GM12878 (cell line): ENCODE measurements around the gene MYRF. TPM values are rescaled to one million over a fixed set of nuclear protein-coding genes. Genes with fewer than 3 reads are reported as not detected.

Experiments
- ATAC-seq: fragments of 200-7000 bp; cut with Tn5 transposase; 3 replicates; pipeline ENCODE4 v1.9.1; 2020; ENCODE audit warnings: mild to moderate bottlenecking, moderate library complexity
- BruUV-seq: library from RNA; stranded (reverse); fragments of 400-500 nt; replicated peaks from 2 replicates; lab custom pipeline; 2021; lab: Mats Ljungman, UMichigan
- CTCF ChIA-PET: fragments of 300-600 bp; sonication (Branson Sonifier 250); formaldehyde crosslinking; extraction: SDS; loops from one replicate; lab custom pipeline; 2021; ENCODE audit warnings: inconsistent platforms; lab: Yijun Ruan, JAX
- POLR2A ChIA-PET: fragments of 350-600 bp; formaldehyde crosslinking; extraction: SDS; loops from one replicate; lab custom pipeline; 2021; ENCODE audit warnings: inconsistent platforms; lab: Charles Lee
- RAD21 ChIA-PET: fragments of 300-600 bp; sonication (Branson Sonifier 250); formaldehyde crosslinking; loops from one replicate; lab custom pipeline; 2023; ENCODE audit warnings: antibody characterized with exemption; ENCODE audit not compliant: unreplicated experiment; lab: Charles Lee
- SMC1A ChIA-PET: fragments of 300-600 bp; sonication (Branson Sonifier 250); formaldehyde crosslinking; loops from one replicate; lab custom pipeline; 2023; ENCODE audit not compliant: unreplicated experiment, uncharacterized antibody; lab: Charles Lee
- DNase-seq: peaks from one replicate; pipeline ENCODE4 v3.0.0-alpha.2; 2011; ENCODE audit warnings: low read depth, low spot score
- FAIRE-seq: peaks from 3 replicates; lab custom pipeline; 2011; peaks lifted over from hg19 to GRCh38; lab: Jason Lieb, UNC
- H2AFZ ChIP-seq: 2 replicates; pipeline ENCODE4 v1.6.0; 2011; ENCODE audit warnings: low read depth, low read length, control low read depth; ENCODE audit not compliant: control insufficient read depth
- H3K27ac ChIP-seq: 2 replicates; pipeline ENCODE4 v1.5.1; 2011; ENCODE audit warnings: control low read depth; ENCODE audit not compliant: control insufficient read depth, insufficient read depth
- H3K27me3 ChIP-seq, 2 experiments: replicated peaks in 1 of 2; 2 replicates each; pipeline versions ENCODE4 v1.6.0 to v1.6.1; 2011; ENCODE audit warnings: low read length in 1 of 2; ENCODE audit not compliant: control insufficient read depth in 2 of 2, insufficient read depth in 2 of 2
- H3K36me3 ChIP-seq, 2 experiments: 2 replicates each; pipeline ENCODE4 v1.5.1; 2011; ENCODE audit warnings: low read length in 1 of 2; ENCODE audit not compliant: control insufficient read depth in 2 of 2, insufficient read depth in 2 of 2
- H3K4me1 ChIP-seq: 2 replicates; pipeline ENCODE4 v1.6.1; 2011; ENCODE audit warnings: mild to moderate bottlenecking, low read length, moderate library complexity, mixed read lengths; ENCODE audit not compliant: control insufficient read depth, insufficient read depth
- H3K4me2 ChIP-seq: 2 replicates; pipeline ENCODE4 v1.6.0; 2011; ENCODE audit warnings: control low read depth; ENCODE audit not compliant: control insufficient read depth, insufficient read depth
- H3K4me3 ChIP-seq: fragments of 200-600 bp; sonication (generic); 2 replicates; pipeline ENCODE4 v1.5.1; 2016
- H3K79me2 ChIP-seq: 2 replicates; pipeline ENCODE4 v1.6.0; 2011; ENCODE audit warnings: low read length; ENCODE audit not compliant: control insufficient read depth, insufficient read depth
- H3K9ac ChIP-seq: 2 replicates; pipeline ENCODE4 v1.8.0; 2011; ENCODE audit warnings: low read length, control low read depth, mixed read lengths; ENCODE audit not compliant: control insufficient read depth, insufficient read depth
- H3K9me3 ChIP-seq: replicated peaks from 3 replicates; pipeline ENCODE4 v1.5.1; 2011; ENCODE audit warnings: mild to moderate bottlenecking, low read length; ENCODE audit not compliant: control insufficient read depth, insufficient read depth
- H4K20me1 ChIP-seq: 2 replicates; pipeline ENCODE4 v1.6.0; 2011; ENCODE audit not compliant: control insufficient read depth, insufficient read depth
- CBX5 ChIP-seq: sonication (generic); IDR thresholded peaks from 2 replicates; pipeline ENCODE4 v1.6.1; 2016; ENCODE audit warnings: low read depth, moderate library complexity, mild to moderate bottlenecking, inconsistent platforms
- E4F1 ChIP-seq: fragments of 450-650 bp; IDR thresholded peaks from 2 replicates; pipeline ENCODE4 v1.6.1; 2018; ENCODE audit warnings: borderline replicate concordance, mild to moderate bottlenecking; ENCODE audit not compliant: partially characterized antibody
- EP300 ChIP-seq, 2 experiments: fragments of 150-350 bp in 1 of 2; IDR thresholded peaks; 2 replicates each; pipeline ENCODE4 v1.6.1; 2011 to 2012; ENCODE audit warnings: low read depth in 2 of 2, low read length in 2 of 2, borderline replicate concordance in 1 of 2, improper control_type of control experiment in 1 of 2, inconsistent platforms in 1 of 2; ENCODE audit not compliant: control insufficient read depth in 1 of 2
- NFYB ChIP-seq: IDR thresholded peaks from 2 replicates; pipeline ENCODE4 v1.6.1; 2011; ENCODE audit warnings: low read depth, mild to moderate bottlenecking, low read length, improper control_type of control experiment, moderate library complexity; ENCODE audit not compliant: insufficient read depth
- TCF7 ChIP-seq: IDR thresholded peaks from 2 replicates; pipeline ENCODE4 v1.6.1; 2014; ENCODE audit warnings: antibody characterized with exemption, borderline replicate concordance
- WRNIP1 ChIP-seq: IDR thresholded peaks from 2 replicates; pipeline ENCODE4 v1.6.1; 2011; ENCODE audit warnings: low read depth, low read length, improper control_type of control experiment, borderline replicate concordance
- ZNF217 ChIP-seq: fragments of 450-650 bp; IDR thresholded peaks from 2 replicates; pipeline ENCODE4 v1.6.1; 2017; ENCODE audit warnings: antibody characterized with exemption, mild to moderate bottlenecking
- ZSCAN29 ChIP-seq: fragments of 450-650 bp; IDR thresholded peaks from 2 replicates; pipeline ENCODE4 v1.6.1; 2017; ENCODE audit warnings: mild to moderate bottlenecking, moderate library complexity
- WGBS: methylation state at CpG from one replicate; pipeline ENCODE4 v1.1.6; 2016; ENCODE audit warnings: low lambda C conversion rate; ENCODE audit not compliant: insufficient replicate concordance, insufficient coverage; ENCODE audit errors: missing lambda C conversion rate; 5-methylcytosine and 5-hydroxymethylcytosine counted together
- in situ Hi-C: fragments of 300-500 bp; cut with MboI; formaldehyde crosslinking; loops from 9 replicates; pipeline ENCODE4 v1.14.3; 2018; ENCODE audit warnings: mixed read lengths
- intact Hi-C: fragments of 100-400 bp; cut with micrococcal nuclease; formaldehyde crosslinking; loops from one replicate; pipeline ENCODE4 v1.14.2; 2022; ENCODE audit not compliant: unreplicated experiment
- polyA plus RNA-seq, 11 experiments: library from polyadenylated mRNA; depleted of rRNA in 4 of 11; unstranded in 6 of 11; stranded (reverse) in 5 of 11; fragments of >200 nt; fragmentation: Nextera tagmentation in 4 of 11; fragmentation: Illumina TruSeq in 1 of 11; extraction: Ambion mirVana in 4 of 11; extraction: Trizol in 1 of 11; gene quantifications; 1 replicate in 1 of 11; 2 replicates in 10 of 11; pipeline versions ENCODE4 v1.2.1 to v1.2.3, GENCODE V29; 2011 to 2016; ENCODE audit warnings: inconsistent platforms in 2 of 11, missing spikeins in 2 of 11, low read depth in 1 of 11
- total RNA-seq, 4 experiments: library from RNA; depleted of rRNA in 3 of 4; stranded (reverse); fragments of >200 nt in 3 of 4; fragmentation: Illumina TruSeq in 1 of 4; extraction: Trizol in 1 of 4; gene quantifications; 2 replicates each; pipeline versions ENCODE4 v1.2.1 to v1.2.3, GENCODE V29; 2013 to 2021
- TF ChIP-seq, protein P1 (sequence below): fragments of 150-350 bp; IDR thresholded peaks from 2 replicates; pipeline ENCODE4 v1.6.1; 2014; ENCODE audit warnings: mild to moderate bottlenecking, low read depth, low read length
- TF ChIP-seq, protein P2 (sequence below): fragments of 450-650 bp; IDR thresholded peaks from 2 replicates; pipeline ENCODE4 v1.6.1; 2017; ENCODE audit warnings: mild to moderate bottlenecking, low read depth, inconsistent platforms; ENCODE audit not compliant: poor library complexity, severe bottlenecking

MYRF gene
- total and polyA plus RNA-seq, 10 of the 15 experiments (the other 5 are each of a cell fraction or from before 2014, with no cell fraction given): 0.27 to 15.6 (median 0.89) TPM

DNA sequence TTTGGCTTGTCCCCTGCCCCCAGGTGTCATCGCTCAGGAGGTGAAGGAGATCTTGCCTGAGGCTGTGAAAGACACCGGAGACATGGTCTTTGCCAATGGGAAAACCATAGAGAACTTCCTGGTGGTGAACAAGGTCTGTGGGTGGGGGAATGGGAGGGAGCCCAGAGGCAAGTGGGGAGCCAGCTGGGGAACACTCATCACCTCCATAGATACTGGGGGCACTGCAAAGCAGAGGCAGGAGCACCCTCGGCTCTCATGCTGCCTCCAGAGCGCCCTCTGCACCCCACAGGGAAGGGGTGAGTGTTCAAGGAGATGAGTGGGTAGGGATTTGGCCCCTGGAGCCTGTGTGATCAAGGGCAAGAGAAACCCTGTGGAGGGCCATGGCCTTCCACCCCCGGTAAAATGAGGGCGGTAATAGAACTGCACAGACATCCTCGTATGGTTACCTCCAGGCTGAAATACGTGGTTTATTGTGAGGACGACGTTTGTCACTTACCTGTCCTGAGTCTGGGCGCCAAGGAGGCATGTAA is 26.0 kb downstream of the MYRF start:
- no peak overlapping the region for H3K4me3 ChIP-seq
- 63% methylated on average over 11 of the region's 11 CpGs for WGBS
- POLR2A ChIA-PET: no interaction called here
- RAD21 ChIA-PET: interaction anchor here (1.7 kb wide), 1 partner anchor 31 kb away, joined by 4 read pairs; no protein-coding TSS in a partner anchor
- H2AFZ ChIP-seq: no peak overlapping the region
- H3K4me2 ChIP-seq: no peak overlapping the region
- CTCF ChIA-PET: interaction anchor here (0.6 to 7.5 kb wide), 4 partner anchors 9 to 30 kb away, joined by 3 to 88 read pairs (median 4); no protein-coding TSS in a partner anchor
- BruUV-seq: no TSS peak
- SMC1A ChIA-PET: no interaction called here
- no peaks in the 10 kb centered on the region for H4K20me1 ChIP-seq
- H3K36me3 ChIP-seq: no peaks in the 10 kb centered on the region; a peak in 1 of 4 replicates
- FAIRE-seq (no peak), ATAC-seq (no peak), DNase-seq (no peak)
- H3K27ac ChIP-seq: no peak overlapping the region
- no peak for TF ChIP-seq ZNF217
- TF ChIP-seq, protein P1, sequence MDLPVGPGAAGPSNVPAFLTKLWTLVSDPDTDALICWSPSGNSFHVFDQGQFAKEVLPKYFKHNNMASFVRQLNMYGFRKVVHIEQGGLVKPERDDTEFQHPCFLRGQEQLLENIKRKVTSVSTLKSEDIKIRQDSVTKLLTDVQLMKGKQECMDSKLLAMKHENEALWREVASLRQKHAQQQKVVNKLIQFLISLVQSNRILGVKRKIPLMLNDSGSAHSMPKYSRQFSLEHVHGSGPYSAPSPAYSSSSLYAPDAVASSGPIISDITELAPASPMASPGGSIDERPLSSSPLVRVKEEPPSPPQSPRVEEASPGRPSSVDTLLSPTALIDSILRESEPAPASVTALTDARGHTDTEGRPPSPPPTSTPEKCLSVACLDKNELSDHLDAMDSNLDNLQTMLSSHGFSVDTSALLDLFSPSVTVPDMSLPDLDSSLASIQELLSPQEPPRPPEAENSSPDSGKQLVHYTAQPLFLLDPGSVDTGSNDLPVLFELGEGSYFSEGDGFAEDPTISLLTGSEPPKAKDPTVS: no peak
- no peak for TF ChIP-seq TCF7
- no peak for TF ChIP-seq E4F1
- TF ChIP-seq EP300 (IDR thresholded peaks at IDR 0.05; ENCODE audit: borderline replicate concordance in 1 of 2, control insufficient read depth in 1 of 2, low read depth in 2 of 2, low read length in 2 of 2): no peak
- TF ChIP-seq ZSCAN29: no peak
- TF ChIP-seq CBX5: no peak
- TF ChIP-seq, protein P2, sequence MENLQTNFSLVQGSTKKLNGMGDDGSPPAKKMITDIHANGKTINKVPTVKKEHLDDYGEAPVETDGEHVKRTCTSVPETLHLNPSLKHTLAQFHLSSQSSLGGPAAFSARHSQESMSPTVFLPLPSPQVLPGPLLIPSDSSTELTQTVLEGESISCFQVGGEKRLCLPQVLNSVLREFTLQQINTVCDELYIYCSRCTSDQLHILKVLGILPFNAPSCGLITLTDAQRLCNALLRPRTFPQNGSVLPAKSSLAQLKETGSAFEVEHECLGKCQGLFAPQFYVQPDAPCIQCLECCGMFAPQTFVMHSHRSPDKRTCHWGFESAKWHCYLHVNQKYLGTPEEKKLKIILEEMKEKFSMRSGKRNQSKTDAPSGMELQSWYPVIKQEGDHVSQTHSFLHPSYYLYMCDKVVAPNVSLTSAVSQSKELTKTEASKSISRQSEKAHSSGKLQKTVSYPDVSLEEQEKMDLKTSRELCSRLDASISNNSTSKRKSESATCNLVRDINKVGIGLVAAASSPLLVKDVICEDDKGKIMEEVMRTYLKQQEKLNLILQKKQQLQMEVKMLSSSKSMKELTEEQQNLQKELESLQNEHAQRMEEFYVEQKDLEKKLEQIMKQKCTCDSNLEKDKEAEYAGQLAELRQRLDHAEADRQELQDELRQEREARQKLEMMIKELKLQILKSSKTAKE: no peak
- no peak for TF ChIP-seq WRNIP1
- no peak for TF ChIP-seq NFYB
- intact Hi-C loops (no loop called here), in situ Hi-C loops (no loop called here)
- H3K4me1 ChIP-seq: no peaks in the 10 kb centered on the region; the same call in 1 of the 2 replicates
- no peak overlapping the region for H3K9ac ChIP-seq
- no peaks in the 10 kb centered on the region for H3K9me3 ChIP-seq
- no peaks in the 10 kb centered on the region for H3K27me3 ChIP-seq
- H3K79me2 ChIP-seq: no peaks in the 10 kb centered on the region
